Measurements from ENCODE around the gene EEFSEC.

GRCh38 chr3:128312271-128312670 is 159.0 kb downstream of the EEFSEC start:
- TF ChIP-seq CTCF (IDR thresholded peaks at IDR 0.05; ENCODE audit: low read length) (no peak), EZH2 (optimal IDR thresholded peaks at IDR 0.05; ENCODE audit: low read depth, low read length) (no peak), EZH2phosphoT487 (IDR thresholded peaks at IDR 0.05; ENCODE audit: low read length) (no peak)

Data from MM.1S (cell line).